ENCODE results near the gene RNF26.
A peak's percentile ranks its signal among the peaks of the same experiment; 100 is the strongest.

The RNF26 gene

DNA sequence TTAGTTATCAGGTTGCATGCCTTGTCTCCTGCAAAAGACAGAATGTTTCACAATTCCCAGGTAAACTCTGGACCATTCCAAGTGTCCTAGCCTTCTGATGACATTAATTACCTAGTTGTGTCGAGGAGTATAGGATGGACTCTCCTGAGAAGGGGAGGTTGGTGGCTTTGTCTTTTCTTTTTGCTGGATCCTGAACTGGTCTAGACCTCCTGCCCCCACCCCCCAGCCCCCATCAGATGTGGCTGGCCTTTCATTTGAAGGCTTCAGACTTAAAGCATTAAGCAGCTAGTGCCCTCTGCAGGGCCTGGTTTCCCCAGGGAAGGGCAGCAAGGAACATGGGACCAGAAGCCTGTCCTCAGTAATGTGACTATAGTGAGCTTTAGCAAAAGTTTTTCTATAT lies 27.1 kb upstream of the RNF26 start:
- FAIRE-seq: no peak
- no peak for TF ChIP-seq POLR2A (IDR thresholded peaks at IDR 0.05; ENCODE audit: low read depth, low read length)
- DNase-seq (ENCODE audit: insufficient read length, low spot score): no peak

DNA sequence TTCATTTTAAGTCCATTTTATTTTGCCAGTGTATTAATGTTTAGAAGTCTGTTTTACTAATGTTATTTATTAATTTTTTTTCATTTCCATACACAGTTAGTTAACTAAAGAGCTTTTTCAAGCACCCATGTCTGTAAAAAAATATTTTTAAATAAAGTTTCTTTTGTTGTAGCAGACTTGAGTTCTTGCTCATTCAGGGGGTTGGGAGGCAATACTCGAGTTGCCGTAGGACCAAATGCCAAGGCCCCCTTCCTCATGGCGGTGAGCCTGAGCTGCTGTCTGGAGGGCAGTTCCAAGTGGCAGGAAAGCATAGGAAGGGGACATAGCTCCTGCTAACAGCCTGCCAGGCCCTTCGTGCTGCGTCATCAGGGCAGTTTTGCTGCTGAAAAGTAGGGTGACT lies 26.4 kb upstream of the RNF26 start:
- FAIRE-seq (no peak), DNase-seq (ENCODE audit: insufficient read length, low spot score) (no peak)
- TF ChIP-seq POLR2A (IDR thresholded peaks at IDR 0.05; ENCODE audit: low read depth, low read length): no peak

GRCh38 chr11:119309411-119309810 lies 24.9 kb upstream of the RNF26 start:
- no peak for TF ChIP-seq POLR2A (IDR thresholded peaks at IDR 0.05; ENCODE audit: low read depth, low read length)
- no peak for DNase-seq (ENCODE audit: insufficient read length, low spot score)
- no peak for FAIRE-seq

GRCh38 chr11:119309953-119310681 lies 24.2 kb upstream of the RNF26 start:
- no peak for DNase-seq (ENCODE audit: insufficient read length, low spot score)
- no peak for TF ChIP-seq POLR2A (IDR thresholded peaks at IDR 0.05; ENCODE audit: low read depth, low read length)
- FAIRE-seq: no peak

DNA sequence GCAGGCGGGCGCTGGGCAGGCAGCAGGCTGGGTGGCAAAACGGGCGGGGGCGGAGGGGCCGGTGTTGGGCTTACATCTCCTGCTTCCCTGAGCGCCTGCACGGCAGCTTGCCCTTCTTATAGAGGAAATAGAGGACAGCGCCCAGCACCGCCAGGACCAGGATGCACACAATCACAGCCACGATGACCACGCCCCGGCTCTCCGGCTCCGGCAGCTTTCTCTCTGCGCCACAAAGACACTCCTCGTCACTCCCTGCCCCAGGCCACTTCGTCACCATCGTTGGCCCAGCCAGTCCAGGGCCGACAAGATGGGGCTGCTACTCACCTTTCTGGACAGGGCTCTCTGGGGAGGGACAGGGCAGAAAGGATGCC lies 23.7 kb upstream of the RNF26 start:
- no peak for TF ChIP-seq POLR2A (IDR thresholded peaks at IDR 0.05; ENCODE audit: low read depth, low read length)
- DNase-seq (ENCODE audit: insufficient read length, low spot score) (no peak), FAIRE-seq (no peak)

- no peak for TF ChIP-seq POLR2A (IDR thresholded peaks at IDR 0.05; ENCODE audit: low read depth, low read length)
- FAIRE-seq (no peak), DNase-seq (ENCODE audit: insufficient read length, low spot score) (no peak)
Observed at GRCh38 chr11:119314726-119315125, 19.6 kb upstream of the RNF26 start.

- FAIRE-seq: no peak
- TF ChIP-seq POLR2A (IDR thresholded peaks at IDR 0.05; ENCODE audit: low read depth, low read length): no peak
- DNase-seq (ENCODE audit: insufficient read length, low spot score): no peak
Observed at GRCh38 chr11:119315131-119316015, 19.0 kb upstream of the RNF26 start.

- TF ChIP-seq POLR2A (IDR thresholded peaks at IDR 0.05; ENCODE audit: low read depth, low read length): no peak
- FAIRE-seq: no peak
- DNase-seq (ENCODE audit: insufficient read length, low spot score): no peak
Observed at GRCh38 chr11:119316016-119316728, 18.2 kb upstream of the RNF26 start.

DNA sequence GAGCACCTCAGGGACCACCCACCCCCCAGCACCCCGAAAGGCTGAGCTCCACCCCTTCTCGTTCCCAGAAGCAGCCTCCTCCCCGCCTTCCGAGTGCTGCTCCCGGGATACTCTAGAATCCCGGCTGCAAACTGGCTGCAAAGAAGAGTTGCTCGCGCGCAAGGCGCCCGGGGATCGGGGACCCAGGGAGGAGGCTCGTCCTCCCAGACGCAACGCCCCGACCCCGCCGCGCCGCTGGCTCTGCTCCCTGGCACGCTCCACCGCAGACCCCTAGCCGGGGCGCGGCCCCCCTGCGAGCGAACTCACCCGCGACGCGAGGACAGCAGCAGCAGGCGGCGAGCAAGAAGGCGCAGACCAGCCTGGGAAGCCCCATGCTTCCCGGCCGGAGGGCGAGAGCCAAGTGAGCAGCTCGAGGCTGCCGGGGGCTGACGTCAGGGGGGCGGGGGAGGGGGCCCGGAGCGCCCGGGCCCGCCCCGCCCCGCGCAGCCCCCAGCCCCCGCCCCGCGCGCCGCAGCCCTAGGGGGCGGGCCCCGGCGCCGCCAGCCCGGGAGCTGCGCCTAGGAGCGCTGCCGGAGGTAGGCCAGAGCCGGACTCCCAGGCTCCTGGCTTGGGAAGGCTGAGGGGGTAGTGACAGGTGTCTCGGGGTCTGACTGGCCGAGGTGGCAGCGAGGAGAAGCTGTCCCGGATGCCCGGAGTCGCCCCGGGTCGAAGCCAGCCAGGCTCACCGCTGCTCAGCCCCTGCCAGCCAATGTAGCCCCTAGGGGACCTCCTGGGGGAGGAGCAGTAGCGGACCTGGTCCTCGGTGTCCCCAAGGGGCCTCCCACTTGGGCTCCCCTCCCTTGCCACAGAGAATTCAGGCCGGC lies 17.4 kb upstream of the RNF26 start, which contains the start of gene MCAM:
Gene MCAM, minus strand, starts transcription at position 402 of the 863 bp plus-strand sequence. Its CDS starts 29 bp downstream, at position 373.
- TF ChIP-seq POLR2A (IDR thresholded peaks at IDR 0.05; ENCODE audit: low read depth, low read length): no peak
- DNase-seq (ENCODE audit: insufficient read length, low spot score): no peak
- no peak for FAIRE-seq

DNA sequence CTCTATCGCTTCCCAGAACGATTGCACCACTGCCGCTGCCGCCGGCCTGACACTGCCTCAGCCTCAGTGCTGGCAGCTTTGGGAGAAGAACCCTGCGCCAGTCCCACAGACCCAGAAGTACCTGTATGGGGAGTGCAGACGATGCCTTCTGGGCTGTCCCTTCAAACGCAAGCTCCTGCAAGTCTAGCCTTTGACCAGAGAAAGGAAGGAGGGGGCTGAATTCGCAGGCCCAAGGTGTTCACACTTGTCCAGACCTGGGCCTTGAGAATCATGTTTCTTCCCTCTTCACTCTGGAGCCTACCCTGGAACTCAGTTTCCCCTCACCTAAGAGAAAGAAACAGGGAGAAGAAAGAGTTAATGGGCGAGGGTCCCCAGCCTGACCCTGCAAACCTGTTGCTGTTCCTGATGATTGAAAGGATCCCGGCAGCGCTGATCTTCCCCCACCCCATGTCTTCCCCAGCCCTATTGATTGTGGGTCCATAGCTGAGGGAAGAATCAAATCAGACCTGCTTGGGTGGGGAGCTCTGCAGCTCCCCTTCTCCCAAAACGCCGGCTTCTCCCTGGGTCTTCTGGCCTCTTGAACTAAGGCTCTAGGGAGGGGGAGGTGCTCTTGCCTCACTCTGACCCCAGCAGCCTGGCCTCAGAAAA lies 16.6 kb upstream of the RNF26 start:
- no peak for DNase-seq (ENCODE audit: insufficient read length, low spot score)
- FAIRE-seq: no peak
- TF ChIP-seq POLR2A (IDR thresholded peaks at IDR 0.05; ENCODE audit: low read depth, low read length): no peak

- FAIRE-seq: no peak
- DNase-seq (ENCODE audit: insufficient read length, low spot score): peak; percentile 76
- no peak for TF ChIP-seq POLR2A (IDR thresholded peaks at IDR 0.05; ENCODE audit: low read depth, low read length)
Observed at GRCh38 chr11:119318240-119319135, 15.8 kb upstream of the RNF26 start.

DNA sequence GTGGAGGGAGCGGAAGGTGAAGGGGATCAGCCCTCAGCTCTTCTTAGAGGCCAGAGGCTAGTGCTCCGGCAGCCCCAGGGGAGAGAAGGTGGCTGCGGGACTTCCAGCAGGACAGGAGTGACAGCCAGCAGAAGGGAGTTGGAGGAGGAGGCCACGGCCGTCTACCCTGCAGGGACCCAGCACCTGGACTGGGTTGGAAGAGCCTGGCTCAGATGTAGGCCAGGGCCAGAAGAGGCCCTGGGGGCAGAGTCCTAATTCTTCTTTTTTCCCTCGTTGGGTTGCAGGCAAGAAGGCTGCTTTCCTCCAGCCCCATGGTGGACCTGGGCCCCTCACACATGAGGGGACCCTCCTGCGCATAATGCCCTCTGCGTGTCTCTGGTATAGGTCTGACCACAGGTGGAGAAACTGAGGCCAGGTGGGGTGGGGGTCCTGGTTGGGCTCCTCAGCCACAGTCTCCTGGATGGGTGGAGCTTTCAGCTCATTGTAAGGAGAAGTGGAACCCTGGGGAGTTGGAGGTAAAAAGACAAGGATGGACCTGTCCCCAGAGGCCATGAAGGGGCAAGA lies 15.1 kb upstream of the RNF26 start:
- FAIRE-seq: no peak
- TF ChIP-seq POLR2A (IDR thresholded peaks at IDR 0.05; ENCODE audit: low read depth, low read length): no peak

More for the DNA sequence above, 15.1 kb upstream of the RNF26 start:
- no peak for DNase-seq (ENCODE audit: insufficient read length, low spot score)
